C4-2B (cell line): ENCODE data around the gene RACK1.

Experiments
- CTCF ChIP-seq: fragments of 450-650 bp; conservative IDR thresholded peaks from 2 replicates; pipeline ENCODE4 v1.5.1; 2017; ENCODE audit warnings: mild to moderate bottlenecking
- ZFX ChIP-seq: fragments of 450-650 bp; IDR thresholded peaks from 2 replicates; pipeline ENCODE4 v1.6.1; 2017

- TF ChIP-seq CTCF (no peak), ZFX (no peak)
Observed at GRCh38 chr5:181197326-181197951, 46.3 kb downstream of the RACK1 start.
